Coronary artery (tissue), 2 donors: ENCODE measurements around the gene CNMD.

Experiments used
- DNase-seq: peaks from one replicate; pipeline ENCODE4 v3.0.0-alpha.2; 2017; ENCODE audit warnings: low spot score
- H3K27ac ChIP-seq, 2 donors: fragments of 200-600 bp; sonication (generic); one replicate each; pipeline ENCODE4 v1.5.1; 2016 to 2019
- H3K4me3 ChIP-seq: fragments of 200-600 bp; sonication (generic); 2 replicates; pipeline ENCODE4 v1.5.1; 2016; ENCODE audit warnings: mild to moderate bottlenecking, moderate library complexity
- TF ChIP-seq, protein P1 (sequence below): fragments of 200-600 bp; sonication (generic); IDR thresholded peaks from one replicate; pipeline ENCODE4 v1.5.1; 2019; ENCODE audit warnings: antibody characterized with exemption

CNMD gene

DNA sequence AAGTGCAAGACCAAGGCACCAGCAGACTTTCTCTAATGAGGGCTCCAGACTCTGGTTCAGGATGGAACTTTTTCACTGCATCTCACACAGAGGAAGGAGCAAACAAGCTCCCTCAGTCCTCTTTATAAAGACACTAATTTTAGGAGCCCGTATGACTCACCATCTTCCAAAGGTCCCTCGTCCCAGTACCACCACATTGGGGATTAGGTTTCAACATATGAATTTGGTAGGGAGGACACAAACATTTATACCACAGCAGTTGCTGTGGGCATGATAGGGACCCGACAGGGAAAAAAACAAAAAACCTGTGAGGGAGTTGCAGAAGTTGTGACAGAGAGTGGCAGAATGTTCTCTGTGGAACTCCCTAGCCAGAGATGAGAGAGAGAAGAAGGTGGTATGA lies 6.5 kb upstream of the CNMD start:
- no peak for DNase-seq
- TF ChIP-seq, protein P1, sequence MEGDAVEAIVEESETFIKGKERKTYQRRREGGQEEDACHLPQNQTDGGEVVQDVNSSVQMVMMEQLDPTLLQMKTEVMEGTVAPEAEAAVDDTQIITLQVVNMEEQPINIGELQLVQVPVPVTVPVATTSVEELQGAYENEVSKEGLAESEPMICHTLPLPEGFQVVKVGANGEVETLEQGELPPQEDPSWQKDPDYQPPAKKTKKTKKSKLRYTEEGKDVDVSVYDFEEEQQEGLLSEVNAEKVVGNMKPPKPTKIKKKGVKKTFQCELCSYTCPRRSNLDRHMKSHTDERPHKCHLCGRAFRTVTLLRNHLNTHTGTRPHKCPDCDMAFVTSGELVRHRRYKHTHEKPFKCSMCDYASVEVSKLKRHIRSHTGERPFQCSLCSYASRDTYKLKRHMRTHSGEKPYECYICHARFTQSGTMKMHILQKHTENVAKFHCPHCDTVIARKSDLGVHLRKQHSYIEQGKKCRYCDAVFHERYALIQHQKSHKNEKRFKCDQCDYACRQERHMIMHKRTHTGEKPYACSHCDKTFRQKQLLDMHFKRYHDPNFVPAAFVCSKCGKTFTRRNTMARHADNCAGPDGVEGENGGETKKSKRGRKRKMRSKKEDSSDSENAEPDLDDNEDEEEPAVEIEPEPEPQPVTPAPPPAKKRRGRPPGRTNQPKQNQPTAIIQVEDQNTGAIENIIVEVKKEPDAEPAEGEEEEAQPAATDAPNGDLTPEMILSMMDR: no peak
- H3K27ac ChIP-seq: no peak overlapping the region
- no peak overlapping the region for H3K4me3 ChIP-seq

GRCh38 chr13:52744842-52745375 lies 5.3 kb upstream of the CNMD start:
- TF ChIP-seq, protein P1: no peak
- no peak for DNase-seq
- H3K27ac ChIP-seq: no peak overlapping the region
- H3K4me3 ChIP-seq: no peak overlapping the region

GRCh38 chr13:52743988-52744387 lies 4.4 kb upstream of the CNMD start:
- no peak overlapping the region for H3K27ac ChIP-seq
- no peak overlapping the region for H3K4me3 ChIP-seq
- no peak for DNase-seq
- TF ChIP-seq, protein P1: no peak

DNA sequence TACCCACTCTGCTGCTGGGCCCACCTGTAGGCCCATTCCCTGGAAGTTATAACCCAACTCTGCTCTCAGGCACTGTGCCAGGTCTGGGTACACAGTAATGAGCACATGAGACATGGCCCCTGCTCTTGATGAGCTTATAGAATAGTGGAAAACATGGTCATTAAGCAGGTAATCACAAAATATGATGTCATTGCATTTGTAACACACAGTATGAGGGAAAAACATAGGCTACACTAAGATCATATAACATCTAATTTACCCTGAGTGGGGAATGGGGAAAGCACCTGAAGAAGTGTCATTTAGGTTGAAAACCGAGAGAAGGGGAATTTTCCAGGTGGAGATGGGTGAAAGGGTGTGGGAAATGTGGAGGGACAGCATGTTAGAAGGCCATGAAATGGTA lies 3.9 kb upstream of the CNMD start:
- TF ChIP-seq, protein P1: no peak
- H3K4me3 ChIP-seq: no peak overlapping the region
- H3K27ac ChIP-seq: no peak overlapping the region
- no peak for DNase-seq

- H3K4me3 ChIP-seq: peak overlapping the region; percentile 69
- H3K27ac ChIP-seq: no peak overlapping the region
- no peak for DNase-seq
- TF ChIP-seq, protein P1: no peak
Measured at GRCh38 chr13:52738719-52739467, 727 bp downstream of the CNMD start.

GRCh38 chr13:52737965-52738364 lies 1.7 kb downstream of the CNMD start:
- H3K27ac ChIP-seq: no peak overlapping the region
- TF ChIP-seq, protein P1: no peak
- no peak for DNase-seq
- no peak overlapping the region for H3K4me3 ChIP-seq

DNA sequence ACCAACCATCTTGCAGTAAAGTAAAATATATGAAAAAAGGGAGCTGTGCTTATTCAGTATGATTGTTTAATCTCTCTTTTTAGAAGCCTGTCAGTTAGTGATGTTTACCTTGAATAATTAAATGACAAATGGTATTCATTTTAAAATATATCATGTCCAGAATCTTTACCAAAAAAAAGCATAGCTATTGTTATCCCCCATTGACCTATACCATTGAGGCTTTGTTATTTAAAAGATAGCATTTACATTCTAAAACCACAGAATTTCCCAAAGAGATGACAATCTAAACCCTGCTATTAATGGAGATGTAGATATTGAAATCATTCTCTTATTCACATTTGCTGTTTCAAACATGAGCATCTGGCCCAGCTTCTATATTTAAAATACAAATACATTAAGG lies 2.2 kb downstream of the CNMD start:
- TF ChIP-seq, protein P1: no peak
- no peak overlapping the region for H3K27ac ChIP-seq
- no peak for DNase-seq
- no peak overlapping the region for H3K4me3 ChIP-seq
